KG1 (cell line): ENCODE results near the gene GNG3.

Source experiments
- DNase-seq: peaks from one replicate; lab custom pipeline; 2025; lab: John Stamatoyannopoulos, UW

The GNG3 gene

DNA sequence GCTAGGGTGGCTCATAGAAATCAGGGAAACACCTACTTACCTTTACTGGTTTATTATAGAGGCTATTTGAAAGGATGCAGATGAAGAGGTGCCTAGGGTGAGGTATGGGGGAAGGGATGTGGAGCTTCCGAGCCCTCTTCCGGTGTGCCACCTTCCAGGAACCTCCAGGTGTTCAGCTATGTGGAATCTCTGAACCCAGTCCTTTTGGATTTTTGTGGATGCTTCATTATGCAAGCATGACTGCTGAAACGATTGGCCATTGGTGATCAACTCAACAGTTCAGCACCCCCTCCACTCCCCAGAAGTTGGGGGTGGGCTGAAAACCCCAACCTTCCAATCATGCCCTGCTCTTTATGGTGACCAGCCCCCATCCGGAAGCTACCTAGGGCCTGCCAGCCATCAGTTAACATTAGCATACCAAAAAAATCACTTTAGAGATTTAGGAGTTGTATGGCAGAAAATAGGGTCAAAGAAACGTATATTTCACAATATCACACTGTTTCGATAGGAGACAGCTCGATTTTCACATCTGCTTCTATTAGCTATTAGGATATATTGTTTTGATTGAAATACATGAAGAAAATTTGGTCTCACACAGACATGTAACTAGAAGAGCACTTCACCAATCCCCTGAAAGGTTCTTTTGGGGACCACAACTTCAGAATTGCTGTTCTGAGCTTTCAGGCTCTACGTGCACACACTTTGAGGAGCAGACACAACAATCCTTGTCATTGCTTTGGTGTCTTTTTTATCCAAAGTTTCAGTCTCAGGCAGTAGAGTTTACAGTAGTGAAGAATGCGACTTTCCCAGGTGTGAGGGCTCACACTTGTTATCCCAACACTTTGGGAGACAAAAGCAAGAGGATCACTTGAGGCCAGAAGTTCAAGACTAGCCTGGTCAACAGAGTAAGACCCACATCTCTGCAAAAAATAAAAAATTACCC, 50.6 kb downstream of the GNG3 start:
- no peak for DNase-seq
